Stimulated activated CD4-positive, alpha-beta T cell treated with anti-CD3 and anti-CD28 coated beads, Interleukin-4, amount 100 ng/mL, for 1 hour (primary cell): ENCODE results near the gene FAM151A.
"Not testable (repeated sequence)": the region's sequence is repeated elsewhere in the genome, so short reads cannot be mapped to it uniquely, and the experiment has no call there.

Experiments used
- DNase-seq: peaks from one replicate; pipeline ENCODE4 v3.0.0-alpha.2; 2020

The FAM151A gene

DNA sequence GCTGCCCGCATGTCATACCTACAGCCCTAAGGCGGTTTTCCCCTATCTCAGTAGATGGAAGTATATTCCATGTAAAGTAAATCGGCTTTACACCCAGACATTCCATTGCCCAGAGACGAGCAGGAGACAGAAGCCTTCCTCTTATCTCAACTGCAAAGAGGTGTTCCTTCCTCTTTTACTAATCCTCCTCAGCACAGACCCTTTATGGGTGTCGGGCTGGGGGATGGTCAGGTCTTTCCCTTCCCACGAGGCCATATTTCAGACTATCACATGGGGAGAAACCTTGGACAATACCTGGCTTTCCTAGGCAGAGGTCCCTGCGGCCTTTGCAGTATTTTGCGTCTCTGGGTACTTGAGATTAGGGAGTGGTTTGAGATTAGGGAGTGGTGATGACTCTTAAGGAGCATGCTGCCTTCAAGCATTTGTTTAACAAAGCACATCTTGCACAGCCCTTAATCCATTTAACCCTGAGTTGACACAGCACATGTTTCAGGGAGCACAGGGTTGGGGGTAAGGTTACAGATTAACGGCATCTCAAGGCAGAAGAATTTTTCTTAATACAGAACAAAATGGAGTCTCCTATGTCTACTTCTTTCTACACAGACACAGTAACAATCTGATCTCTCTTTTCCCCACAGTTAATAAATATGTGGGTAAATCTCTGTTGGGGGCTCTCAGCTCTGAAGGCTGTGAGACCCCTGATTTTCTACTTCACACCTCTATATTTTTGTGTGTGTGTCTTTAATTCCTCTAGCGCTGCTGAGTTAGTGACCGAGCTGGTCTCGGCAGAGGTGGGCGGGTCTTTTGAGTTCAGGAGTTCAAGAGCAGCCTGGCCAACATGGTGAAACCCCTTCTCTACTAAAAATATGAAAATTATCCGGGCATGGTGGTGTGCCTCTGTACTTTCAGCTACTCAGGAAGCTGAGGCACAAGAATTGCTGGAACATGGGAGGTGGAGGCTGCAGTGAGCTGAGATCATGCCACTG, 13.4 kb upstream of the FAM151A start:
- DNase-seq = not testable (repeated sequence)

GRCh38 chr1:54635804-54636203, 12.5 kb upstream of the FAM151A start:
- not testable (repeated sequence) for DNase-seq

DNA sequence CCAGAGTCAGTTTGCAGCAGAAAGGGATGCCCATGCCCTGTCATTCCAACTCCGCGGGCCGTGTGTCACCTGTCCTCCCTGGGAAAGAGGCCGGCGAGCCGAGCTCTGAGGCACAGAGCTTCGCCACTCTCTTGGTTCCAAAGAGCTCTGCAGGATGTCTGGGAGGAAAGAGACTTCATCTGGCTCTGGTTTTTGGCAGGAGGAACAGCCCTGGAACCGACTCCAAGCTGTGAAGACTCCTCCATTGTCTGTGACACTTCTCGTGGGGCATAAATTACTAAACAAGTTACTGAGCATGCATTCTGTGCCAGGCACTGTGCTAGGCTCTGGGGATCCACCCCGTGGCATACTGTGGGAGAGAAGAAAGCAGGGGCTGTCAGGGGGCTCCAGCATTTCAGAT, 3.9 kb upstream of the FAM151A start:
- DNase-seq = no peak

- no peak for DNase-seq
Observed at GRCh38 chr1:54624466-54625464, 1.4 kb upstream of the FAM151A start.

DNA sequence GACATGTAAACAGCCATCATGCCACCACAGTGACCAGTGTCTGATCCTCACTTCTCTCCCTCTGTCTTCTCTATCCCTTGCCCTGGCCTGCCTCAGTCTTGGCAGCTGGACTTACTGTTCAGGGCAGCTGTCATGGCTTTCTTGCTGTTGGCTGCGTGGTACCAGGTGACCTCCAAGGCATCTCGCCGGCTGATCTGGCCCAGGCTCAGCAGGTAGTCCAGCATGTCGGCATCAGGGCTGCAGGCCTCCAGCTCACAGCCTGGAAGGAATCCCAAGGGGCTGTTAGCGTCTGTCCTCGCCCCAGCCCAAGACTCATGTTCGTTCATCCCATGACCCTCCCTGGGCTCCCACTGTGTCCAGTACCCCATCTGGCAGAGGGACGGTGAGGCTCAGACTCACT, 3.6 kb downstream of the FAM151A start:
- no peak for DNase-seq

DNA sequence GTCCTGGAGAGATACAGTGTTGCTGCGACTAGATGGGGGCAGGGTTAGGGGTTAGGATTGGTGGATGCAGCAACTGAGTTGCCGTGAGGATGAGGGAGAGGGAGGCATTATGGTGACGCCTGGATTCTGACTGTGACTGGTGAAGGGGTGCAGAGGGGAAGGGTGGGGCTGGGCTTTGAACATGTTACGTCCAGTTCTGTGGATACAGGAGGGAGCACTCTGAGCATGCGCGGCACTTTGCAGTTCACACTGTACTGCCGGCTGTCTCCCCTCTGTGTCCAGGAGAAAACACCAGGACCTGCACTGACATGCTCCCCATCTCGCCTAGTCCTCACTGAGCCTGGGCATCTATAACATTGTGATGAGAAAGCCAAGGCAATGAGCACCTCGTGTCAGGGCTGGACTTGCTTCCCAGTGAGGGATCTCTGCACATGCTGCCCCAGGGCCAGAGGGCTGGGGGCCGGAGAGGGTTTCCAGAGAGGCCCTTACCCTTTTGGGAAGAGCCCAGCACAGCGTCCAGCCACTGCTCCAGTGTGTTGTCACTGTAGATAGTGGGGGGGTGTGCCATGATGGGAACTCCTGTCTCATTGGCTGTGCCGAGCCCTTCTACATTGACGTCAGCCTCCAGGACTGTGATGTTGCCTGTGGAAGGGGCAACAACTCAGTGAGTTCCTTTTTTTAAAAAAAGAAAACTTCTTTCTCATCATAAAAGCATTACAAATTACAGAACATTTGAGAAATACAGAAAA, 7.6 kb downstream of the FAM151A start:
- no peak for DNase-seq

GRCh38 chr1:54614563-54614962, 8.8 kb downstream of the FAM151A start:
- no peak for DNase-seq

DNA sequence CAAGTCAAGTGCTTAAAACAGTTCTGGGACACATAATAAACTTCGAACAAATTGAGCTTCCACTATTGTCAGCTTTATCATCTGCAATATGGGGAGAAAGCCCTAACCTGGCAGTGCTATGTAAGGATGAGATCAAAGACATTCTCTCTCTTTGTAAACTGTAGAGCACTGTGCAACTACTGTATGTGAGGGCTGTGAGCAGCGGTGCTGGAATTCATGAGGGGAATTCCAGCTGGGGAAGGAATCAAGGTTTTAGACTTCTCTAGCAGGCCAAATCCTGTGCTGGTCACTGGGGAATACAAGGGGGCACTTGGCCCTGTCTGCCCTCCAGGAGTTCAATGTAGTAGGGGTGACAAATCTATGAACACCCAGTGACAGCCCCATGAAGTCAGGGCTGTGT, 9.3 kb downstream of the FAM151A start:
- DNase-seq = no peak

GRCh38 chr1:54611621-54612020, 11.7 kb downstream of the FAM151A start:
- DNase-seq = no peak

DNA sequence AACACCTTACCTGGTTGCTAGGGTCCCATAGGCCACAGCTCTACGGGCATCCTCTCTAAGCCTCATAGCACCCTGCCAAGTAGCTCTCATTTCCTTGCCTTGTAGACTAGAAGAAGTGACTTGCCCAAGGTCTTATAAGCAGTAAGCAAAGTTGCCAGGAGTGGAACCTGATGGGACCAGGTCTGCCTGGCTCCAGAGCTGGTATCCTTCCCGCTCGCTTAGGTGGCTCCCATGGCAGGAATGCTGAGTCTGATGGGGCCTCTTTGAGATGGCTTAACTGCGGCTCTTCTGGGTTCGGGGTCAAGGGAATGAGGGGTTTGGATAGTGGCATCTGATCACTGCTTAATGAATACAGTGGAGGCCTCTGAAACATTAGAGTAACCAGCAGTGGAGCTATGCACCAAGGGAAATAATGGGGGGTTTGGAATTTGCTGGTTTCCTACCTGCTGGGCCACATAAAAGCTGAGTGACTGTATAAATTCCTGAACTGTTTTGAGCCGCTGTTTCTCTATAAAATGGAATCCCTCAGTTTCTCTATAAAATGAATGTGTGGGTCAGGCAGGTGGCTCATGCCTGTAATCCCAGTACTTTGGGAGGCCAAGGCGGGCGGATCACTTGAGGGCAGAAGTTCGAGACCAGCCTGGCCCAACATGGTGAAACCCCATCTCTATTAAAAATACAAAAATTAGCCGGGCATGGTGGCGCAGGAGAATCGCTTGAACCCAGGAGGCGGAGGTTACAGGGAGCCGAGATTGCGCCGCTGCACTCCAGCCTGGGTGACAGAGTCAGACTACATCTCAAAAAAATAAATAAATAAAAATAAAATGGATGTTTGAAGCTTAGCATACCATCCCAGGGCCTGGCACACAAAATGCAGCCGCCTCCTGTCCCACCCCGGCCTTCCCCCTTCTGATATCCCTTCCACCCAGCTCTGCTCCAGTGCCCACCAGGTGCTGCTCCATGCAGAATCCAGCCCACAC, 12.4 kb downstream of the FAM151A start:
- DNase-seq = no peak

GRCh38 chr1:54610048-54610447, 13.3 kb downstream of the FAM151A start:
- no peak for DNase-seq

DNA sequence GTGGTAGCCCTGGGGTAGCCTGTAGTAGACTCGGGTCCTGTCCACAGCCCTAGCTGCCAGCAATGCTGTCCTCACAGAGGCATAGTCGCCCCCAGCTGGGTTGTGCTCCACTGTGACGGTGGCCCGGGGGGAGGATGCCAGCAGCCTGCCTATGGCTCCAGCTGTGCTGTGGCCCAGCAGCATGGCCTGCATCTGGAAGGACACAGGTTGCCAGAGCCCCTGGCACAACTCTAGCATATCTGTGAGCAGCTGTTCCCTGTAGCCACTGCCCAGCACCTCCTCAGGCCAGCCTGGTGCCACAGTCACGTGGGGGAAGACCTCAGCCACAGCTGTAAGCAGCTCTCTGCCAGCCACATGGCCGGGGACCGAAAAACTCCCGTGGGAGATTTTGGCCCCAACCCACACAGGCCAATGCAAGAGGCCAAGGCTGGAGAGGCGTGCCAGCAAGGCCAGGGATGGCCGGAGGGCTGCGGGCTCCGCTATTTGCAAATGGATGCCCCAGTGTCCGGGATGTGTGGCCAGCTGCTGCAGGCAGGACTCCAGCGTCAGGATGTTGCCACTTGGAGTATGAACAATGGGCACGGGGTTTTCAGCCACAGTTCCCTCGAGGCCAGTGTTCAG, 13.9 kb downstream of the FAM151A start:
- DNase-seq = no peak

- no peak for DNase-seq
Observed at GRCh38 chr1:54608566-54609230, 14.6 kb downstream of the FAM151A start.

DNA sequence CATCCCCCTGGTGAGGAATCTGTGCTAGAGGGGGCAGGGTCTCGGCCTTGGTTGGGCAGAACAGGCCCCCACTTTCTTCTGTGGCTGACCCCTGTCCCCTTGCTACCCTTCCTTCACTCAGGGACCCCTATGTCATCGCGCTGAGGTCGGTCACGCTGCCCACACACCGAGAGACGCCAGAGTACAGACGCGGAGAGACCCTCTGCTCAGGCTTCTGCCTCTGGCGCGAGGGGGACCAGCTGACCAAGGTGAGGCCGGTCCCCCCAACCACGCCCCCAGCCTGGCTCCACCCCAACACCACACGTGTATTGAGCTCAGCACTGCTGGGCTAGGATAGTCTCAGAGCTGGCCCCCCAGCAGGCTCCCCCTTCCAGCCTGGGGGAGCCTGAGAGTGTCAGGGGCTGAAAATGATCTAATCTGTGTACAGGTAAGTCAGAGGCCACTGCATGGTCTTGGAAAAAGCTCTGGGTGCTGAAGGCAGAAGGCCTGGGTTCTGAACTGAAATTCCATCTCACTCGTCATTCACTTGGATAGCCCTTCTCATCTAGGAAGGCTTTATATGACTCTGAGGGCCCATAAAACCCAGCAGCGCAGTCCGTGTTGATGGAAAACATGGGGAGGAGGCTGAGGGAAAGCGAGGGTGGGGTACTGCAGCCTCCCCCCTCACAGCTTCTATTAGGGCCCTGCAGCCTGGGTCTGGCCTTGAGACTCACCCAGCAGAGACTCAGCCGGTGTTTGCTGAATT, 15.3 kb downstream of the FAM151A start:
- no peak for DNase-seq

DNA sequence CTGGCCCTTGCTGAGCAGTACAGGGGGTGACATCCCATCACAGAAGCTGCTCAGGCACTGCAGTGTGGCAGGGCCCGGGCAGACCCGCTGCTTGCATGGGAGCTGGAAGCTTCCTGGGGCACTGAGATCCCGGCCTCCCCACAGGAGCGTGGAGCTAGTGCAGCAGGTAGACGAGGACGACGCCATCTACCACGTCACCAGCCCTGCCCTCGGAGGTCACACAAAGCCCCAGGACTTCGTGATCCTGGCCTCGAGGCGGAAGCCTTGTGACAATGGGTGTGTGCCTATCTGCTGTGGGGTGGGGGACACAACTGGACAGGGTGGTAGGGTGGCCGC, 16.4 kb downstream of the FAM151A start:
- no peak for DNase-seq

DNA sequence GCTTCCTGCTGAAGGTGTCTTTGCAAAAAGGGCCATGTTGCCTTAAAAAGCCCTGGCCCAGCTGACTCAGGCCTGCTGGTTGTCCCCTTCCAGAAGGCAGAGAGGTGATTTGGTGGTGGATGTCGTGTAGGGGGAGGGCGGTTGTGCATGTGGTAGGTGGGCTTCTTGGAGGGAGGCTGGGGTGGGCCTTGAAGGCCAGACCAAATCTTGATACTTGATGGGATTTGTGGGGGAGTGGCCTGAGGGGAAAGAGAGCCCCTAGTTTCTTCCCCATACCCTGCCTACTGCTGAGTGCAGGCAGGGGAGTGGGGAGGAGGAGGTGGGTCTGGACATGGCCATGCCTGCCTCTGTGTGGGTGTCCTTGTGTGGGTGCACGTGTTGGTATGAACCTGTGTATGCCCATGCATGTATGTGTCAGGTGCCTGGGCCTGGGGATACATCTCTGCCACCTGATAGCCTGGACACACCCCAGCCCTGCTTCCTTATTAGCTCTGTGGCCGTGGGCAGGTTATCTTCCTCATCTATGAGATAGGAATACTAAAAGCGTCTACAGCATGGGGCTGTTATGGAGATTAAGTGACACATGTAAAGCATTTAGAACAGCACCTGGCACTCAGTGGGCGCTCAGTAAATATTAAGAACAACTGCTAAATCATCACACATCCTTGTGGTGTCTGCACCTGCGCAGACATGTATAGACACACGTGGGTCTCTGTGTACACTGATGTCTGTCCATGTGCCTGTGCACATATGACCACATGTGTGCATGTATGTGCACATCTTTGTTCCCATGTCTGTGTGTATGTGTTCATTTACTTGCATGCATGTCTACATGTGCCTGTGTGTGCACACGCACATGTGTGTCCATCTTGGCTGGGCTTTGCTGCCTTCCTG, 17.0 kb downstream of the FAM151A start:
- no peak for DNase-seq

DNA sequence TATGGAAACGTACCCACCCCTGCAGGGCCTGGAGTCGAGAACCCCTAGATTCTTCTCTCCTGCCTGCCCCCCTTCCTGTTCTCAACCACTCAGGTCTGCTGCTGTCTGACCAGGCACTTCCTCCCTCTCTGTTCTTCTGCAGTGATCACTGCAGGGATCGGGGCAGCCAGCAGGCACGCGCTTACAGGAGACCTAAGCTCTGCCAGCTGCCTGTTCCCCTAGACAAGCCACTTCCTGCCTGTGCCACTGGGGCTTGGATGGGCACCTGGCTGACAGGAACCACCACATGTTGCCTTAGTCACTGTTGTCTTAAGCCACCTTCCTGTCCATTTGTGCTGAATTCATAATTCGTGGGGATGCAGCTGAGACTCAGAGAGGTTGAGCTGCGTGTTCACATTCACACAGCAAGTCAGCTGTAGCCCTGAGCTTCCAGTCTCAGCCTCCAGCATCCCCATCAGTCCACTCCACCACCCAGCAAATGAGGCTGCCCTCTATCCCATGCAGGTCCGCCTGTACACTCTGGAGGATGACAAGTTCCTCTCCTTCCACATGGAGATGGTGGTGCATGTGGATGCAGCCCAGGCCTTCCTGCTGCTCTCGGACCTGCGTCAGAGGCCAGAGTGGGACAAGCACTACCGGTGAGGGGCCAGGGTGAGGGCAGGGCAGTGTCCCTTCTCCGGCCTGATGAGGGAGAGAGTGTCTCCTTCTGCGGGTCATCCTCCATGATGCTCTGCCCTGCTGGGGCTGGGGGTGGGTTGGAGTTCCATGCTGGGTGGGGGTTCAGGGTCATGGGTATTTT, 18.6 kb downstream of the FAM151A start:
- no peak for DNase-seq

DNA sequence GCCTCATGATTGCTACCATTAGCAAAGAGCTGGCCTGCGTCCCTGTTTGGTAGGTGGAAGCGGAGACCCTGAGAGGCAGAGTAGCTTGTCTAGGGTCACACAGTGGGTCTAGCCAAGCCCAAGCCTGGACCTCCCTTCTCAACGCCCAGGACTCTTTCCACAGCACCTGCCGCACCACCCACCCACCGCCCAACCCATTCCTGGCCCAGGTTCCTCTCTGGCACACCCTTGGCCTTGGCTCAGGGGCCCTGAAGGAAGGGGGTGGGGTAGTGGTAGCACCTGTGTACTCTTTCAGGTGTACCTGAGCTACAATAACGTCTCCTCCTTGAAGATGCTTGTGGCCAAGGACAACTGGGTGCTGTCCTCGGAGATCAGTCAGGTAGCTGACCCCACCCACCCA, 19.3 kb downstream of the FAM151A start:
- DNase-seq = no peak
